Activated CD4-positive, alpha-beta T cell treated with anti-CD3 and anti-CD28 coated beads, Interleukin-2, Interleukin-6, amounts not matched to agents 100 ng/mL and 50 ng/mL, durations not matched to agents 16 hours and 8 hours (primary cell): ENCODE measurements around the gene HPCA.
A peak's percentile ranks its signal among the peaks of the same experiment; 100 is the strongest.
"Not testable (repeated sequence)": the region's sequence is repeated elsewhere in the genome, so short reads cannot be mapped to it uniquely, and the experiment has no call there.

Experiments used
- DNase-seq: peaks from one replicate; pipeline ENCODE4 v3.0.0-alpha.2; 2020

HPCA gene

GRCh38 chr1:32903991-32904785 lies 17.9 kb downstream of the HPCA start:
- no peak for DNase-seq

GRCh38 chr1:32904797-32905196 lies 18.5 kb downstream of the HPCA start:
- no peak for DNase-seq

- DNase-seq = not testable (repeated sequence)
These were observed 19.3 kb downstream of the HPCA start for GRCh38 chr1:32905588-32905987.

DNA sequence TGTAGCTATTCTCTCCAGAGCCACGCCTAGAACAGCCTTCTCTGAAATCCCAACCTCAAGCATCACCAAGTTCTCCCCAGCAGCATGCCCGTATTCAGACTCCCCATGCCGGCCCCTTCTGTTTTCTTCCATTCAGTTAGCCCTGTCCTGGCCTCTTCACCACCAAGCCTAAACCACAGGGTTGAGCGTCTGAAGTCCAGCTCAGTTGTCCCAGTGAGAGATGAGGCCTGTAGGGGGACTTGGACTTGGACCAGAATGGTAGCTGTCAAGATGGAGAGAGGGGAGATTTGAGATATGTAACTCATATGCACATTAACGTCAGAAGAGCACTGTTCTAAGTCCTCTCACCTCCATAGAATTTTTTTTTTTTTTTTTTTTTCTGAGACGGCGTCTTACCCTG lies 20.4 kb downstream of the HPCA start:
- DNase-seq = no peak

DNA sequence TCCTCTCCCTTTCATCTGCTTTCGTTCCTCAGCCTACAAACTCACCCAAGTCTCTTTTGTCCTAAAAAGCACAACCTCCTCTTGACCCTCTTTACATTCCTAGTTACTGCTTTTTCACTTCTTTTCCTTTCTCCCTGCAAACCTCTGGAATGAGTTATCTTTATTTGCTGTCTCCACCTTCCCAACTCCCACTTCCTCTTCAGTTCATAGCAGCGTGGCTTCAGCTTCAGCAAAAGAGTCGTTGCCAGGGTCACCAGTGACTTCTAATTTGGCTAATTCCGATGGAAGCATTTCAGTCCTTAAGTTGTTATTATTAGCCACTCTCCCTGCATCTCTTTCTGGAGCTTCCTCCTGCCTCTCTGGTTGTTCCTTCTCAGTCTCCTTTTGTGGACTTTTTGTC lies 21.1 kb downstream of the HPCA start:
- DNase-seq = no peak

DNA sequence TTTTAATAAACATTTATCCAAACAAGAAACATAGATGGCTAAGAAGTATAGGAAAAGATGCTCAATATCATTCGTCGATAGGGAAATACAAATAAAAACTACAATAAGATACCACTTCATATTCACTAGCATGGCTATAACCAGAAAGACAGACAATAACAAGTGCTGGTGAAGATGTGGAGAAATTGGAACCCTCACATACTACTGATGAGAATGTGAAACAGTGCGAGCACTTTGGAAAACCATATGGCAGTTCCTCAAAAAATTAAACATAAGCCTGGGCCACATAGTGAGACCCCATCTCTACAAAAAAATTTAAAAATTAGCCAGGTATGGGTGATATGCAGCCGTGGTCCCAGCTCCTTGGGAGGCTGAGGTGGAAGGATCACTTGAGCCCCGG lies 24.0 kb downstream of the HPCA start:
- no peak for DNase-seq

GRCh38 chr1:32915766-32916706 lies 29.7 kb downstream of the HPCA start:
- no peak for DNase-seq

DNA sequence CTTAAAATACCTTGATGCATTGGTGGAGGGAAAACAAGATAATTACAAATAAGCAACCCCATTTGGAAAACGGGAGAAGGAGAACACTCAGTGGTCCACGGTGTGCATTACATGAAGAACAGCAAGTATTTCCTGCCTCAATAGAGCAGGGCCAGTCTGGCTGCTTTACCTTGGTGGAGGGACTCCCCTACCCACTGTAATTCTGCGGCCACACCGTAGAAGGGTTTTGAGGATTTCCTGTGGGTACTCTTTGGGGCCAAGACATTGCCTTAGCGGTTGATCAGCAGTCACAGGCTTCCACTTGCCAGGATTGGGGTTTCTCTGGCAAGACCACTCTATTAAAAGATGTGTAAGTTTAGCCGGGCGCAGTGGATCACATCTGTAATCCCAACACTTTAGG lies 31.2 kb downstream of the HPCA start:
- DNase-seq = peak; percentile 45

GRCh38 chr1:32918179-32918578 lies 31.9 kb downstream of the HPCA start:
- no peak for DNase-seq

DNA sequence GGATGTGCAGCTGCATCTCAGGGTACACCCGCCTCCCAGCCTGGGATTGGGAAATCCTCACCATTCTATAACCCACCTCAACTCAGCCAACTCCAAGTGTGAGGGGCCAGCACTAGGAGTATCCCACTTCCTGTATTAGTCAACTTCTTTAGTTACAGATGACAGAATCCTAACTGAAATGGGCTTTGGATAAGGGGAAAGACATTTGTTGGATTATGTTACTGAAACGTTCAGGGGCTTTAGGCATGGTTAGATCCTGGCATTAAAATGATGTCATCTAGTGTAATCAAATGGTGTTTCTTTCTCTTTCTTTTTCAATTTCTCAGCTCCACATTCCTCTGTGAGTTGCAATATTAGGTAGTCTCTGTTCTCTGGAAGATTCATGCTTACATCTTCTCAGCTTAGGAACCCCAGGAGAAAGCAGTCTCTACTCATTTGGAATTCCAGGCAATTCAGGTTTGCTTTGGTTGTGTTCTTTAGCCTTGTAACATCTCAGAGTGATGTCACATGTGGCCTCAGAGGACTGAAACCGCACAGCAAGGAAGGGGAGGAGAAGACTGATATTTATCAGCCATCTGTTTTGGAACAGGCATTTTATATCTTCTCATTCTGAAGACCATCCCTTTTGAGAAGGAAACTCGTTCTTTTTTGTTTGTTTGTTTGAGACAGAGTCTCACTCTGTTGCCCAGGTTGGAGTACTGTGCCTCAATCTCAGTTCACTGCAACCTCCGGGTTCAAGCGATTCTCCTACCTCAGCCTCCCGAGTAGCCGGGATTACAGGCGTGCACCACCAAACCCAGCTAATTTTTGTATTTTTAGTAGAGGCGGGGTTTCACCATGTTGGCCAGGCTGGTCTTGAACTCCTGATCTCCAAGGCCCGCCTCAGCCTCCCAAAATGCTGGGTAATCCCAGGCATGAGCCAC lies 33.8 kb downstream of the HPCA start:
- no peak for DNase-seq

- DNase-seq = no peak
These were observed 34.5 kb downstream of the HPCA start for GRCh38 chr1:32920833-32921232.

DNA sequence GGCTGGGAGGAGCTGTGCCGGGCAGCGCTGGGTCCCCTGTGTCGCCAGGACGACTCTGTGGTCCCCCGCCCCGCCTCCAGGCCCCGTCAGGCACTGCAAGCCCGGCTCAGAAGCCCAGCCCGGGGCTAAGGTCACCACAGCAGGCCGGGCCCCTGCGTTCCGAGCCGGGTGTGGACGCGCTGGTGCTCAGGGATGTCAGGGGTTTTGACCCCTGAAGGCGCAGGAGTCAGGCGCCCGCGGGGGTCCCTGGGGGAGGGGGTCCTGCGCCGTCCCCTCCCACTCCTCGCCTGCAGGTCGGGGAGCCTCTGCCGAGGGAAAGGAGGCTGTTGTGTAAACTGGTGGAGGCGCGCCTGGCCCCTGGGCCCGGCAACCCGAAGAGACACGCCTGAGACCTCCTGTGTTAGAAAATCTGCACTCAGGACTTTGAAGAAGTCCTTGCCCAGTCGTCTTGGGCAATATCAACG lies 38.6 kb downstream of the HPCA start:
- DNase-seq = no peak

DNA sequence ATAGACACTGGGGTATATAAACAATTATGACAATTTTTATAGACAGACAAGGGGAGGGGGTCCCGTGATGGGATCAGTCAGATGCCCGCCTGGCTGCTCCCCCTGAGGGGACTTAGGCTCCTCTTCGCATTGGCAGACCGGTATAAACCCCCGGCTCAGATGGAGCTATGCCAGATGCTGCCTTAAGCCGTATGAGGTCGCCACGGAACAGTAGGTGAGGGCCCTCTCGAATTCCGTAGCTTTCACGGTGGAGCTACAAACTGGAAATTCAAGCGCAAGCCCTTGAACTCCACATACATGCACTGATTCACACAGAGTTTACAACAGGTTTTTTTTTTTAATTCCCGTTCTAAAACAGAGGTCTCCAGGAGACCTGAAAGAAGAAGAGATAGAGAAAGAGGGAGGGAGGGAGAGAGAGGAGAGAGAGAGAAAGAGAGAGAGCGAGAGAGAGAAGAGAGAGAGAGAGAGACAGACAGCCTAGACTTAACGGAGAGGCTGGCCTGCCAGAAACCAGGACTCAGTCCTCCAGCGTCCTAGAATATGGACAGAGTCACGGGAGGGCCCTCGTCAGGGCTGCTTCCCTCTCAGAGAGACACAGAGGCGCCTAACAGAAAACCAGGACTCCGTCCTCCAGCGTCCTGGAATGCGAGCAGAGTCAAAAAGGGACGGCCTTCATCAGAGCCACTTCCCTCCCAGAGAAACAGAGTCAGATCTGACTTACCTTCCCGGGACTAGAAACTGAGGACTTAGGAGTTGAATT lies 39.3 kb downstream of the HPCA start:
- no peak for DNase-seq

DNA sequence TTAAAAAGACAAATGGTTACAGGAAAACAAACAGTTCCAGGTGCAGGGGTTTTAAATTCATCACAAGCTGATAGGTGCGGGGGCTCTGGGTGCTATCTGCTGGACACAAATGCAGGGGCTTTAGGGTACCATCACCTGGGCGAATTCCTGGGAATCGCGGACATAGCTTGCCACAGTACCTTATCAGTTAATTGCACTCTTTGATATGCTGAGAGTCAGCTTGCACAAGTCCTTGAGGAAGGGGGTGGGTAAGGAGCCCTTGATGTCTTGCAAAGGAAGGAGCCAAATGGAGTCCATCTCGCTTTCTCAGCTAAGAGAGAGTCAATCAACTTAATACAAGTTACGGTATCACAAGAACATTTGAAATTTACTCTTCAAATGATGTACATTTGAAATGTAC lies 40.3 kb downstream of the HPCA start:
- DNase-seq = no peak

DNA sequence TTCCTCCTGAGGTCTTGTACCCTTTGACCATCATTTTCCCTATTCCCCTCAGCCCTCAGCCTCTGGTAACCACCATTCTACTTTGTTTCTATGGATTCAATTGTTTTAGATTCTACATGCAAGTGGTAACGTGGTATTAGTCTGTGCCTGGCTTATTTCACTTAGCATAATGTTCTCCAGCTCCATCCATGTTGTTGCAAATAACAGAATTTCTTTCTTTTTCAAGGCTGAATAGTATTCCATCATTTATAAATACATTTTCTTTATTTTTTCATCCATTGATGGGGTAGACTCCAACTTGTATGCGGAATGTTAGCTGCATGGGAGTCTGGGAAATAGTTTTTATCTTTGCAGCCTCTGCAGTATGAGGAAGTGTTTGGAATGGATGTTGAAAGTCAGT lies 41.1 kb downstream of the HPCA start:
- DNase-seq = no peak

GRCh38 chr1:32928285-32928684 lies 42.0 kb downstream of the HPCA start:
- DNase-seq = no peak

- DNase-seq = no peak
These were observed 42.4 kb downstream of the HPCA start for GRCh38 chr1:32928715-32929114.

DNA sequence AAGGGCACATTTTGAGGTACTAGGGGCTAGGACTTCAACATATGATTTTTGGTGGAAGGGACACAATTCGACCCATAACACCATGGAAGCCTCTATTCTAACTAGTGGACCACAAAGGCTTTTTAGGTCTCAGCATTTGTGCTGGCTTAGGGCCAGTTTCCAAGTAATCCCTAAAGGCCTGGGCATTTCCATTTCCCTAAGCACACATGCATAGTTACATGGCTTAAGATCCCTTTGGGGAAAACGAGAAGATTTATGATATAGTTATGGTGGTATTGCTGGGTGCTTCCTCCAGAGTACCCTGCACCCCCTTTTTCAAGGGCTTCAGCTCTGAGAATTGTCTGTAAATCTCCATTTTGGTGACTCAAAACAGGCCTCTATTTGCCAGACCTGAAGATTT lies 43.1 kb downstream of the HPCA start:
- no peak for DNase-seq

GRCh38 chr1:32931760-32932159 lies 45.5 kb downstream of the HPCA start:
- DNase-seq = no peak

DNA sequence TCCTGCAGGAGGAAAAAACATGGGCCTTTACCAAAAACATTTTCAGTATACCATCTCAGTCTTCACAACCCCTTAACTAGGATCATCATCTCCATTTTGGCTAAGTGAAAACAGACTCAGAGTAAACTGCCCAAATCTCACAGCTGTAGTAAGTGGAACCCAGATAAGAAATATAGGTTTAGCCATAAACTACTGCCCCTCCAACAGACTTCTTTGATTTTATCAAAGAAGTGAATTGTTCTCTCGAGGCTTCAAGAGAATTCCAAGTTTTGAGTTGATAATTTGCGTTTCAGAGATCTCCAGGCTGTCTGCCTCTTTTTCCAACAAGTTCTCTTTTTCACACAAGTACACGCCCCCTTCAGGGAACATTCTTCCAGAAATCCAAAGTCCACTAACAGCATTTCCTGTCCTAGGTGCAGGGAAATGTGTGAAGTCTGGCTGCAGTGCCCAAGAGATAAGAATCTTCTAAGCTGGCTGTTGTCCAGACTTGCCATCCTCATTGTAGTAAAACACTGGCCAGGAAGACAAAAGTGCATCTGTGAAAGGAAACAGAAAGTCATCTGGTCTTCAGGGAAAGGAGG lies 47.5 kb downstream of the HPCA start:
- no peak for DNase-seq

DNA sequence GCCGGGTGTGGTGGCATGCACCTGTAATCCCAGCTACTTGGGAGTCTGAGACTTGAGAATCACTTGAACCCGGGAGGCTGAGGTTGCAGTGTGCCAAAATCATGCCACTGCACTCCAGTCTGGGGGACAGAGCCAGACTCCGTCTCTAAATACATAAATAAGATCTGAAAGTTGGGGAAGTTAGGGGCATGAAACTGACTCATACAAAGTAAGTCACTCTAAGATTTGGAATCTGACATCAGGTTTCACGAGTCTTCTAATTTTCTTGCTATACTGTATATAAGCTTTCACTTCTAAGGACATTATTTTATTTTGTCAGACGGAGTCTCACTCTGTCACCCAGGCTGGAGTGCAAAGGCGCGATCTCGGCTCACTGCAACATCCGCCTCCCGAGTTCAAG lies 48.2 kb downstream of the HPCA start:
- DNase-seq = no peak

DNA sequence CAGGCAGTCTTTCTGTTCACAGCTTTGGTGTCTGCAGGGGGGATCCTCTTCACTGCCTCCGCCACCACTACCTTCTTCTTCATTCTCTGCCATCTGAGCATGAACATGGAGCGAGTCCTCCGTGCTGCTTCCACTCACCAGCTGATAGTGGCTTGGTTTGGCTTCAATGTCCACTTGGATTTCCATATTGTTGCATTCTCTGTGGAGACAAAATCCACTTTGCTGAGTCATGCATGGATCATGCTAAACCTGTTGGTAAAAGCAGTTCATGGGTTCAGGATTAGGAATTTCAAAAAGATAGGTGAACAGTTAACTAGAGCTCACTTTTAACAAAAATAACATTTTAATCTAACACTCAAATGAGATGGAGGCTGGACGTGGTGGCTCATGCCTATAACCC lies 50.8 kb downstream of the HPCA start:
- no peak for DNase-seq
